Sigmoid colon (tissue), 4 donors: Measurements from ENCODE around the gene LATS2.

ENCODE experiments used
- EP300 ChIP-seq, 4 donors: sonication (generic); formaldehyde crosslinking; IDR thresholded peaks; one replicate each; pipeline ENCODE4 v1.6.1; 2017; ENCODE audit warnings: antibody characterized with exemption in 4 of 4
- POLR2AphosphoS5 ChIP-seq, 4 donors: sonication (generic); formaldehyde crosslinking; IDR thresholded peaks; one replicate each; pipeline ENCODE4 v1.6.1; 2017; ENCODE audit warnings: antibody characterized with exemption in 4 of 4
- TF ChIP-seq, protein P1 (sequence below), 4 experiments: fragments of 450-650 bp in 3 of 4; fragments of 200-600 bp in 1 of 4; IDR thresholded peaks; one replicate each; pipeline ENCODE4 v1.5.1; 2016 to 2019; ENCODE audit warnings: antibody characterized with exemption in 4 of 4, mild to moderate bottlenecking in 3 of 4, moderate library complexity in 2 of 4

DNA sequence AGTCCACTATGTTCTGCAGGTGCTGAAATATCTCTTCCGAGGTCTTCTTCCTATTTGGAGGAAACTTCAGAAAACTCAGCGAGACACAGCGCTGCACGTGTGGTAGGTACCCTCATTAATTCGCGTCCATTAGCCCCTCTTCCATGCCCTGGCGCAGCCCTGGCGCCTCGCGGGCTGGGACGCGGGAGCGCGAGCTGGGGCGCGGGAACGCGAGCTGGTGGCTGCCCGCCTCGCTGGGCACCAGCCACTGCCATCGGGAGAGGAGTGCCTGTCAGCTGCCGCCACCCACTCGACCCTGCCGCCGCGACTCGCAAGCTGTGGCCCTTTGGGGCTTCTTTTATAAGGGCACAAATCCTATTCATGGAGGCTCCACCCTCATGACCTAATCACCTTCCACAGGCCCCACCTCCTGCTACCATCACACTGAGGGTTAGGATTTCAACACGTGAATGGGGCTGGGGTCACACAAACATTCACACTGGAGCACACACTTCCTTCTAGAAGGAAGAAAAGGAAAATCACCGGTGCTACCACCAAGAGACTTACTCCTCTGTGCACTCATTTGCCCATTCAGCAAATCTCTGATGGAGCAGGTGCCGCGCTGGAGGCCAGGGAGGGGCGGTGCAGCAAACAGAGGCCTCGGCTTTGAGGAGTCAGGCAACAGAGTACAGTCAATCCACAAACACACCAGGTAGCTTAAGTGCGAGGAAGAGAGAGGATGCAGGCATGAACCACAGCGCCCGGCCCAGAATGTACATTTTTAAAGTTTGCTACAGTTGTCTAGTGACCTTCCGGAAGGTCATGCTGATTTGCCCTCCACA, 43.0 kb upstream of the LATS2 start:
- TF ChIP-seq, protein P1, sequence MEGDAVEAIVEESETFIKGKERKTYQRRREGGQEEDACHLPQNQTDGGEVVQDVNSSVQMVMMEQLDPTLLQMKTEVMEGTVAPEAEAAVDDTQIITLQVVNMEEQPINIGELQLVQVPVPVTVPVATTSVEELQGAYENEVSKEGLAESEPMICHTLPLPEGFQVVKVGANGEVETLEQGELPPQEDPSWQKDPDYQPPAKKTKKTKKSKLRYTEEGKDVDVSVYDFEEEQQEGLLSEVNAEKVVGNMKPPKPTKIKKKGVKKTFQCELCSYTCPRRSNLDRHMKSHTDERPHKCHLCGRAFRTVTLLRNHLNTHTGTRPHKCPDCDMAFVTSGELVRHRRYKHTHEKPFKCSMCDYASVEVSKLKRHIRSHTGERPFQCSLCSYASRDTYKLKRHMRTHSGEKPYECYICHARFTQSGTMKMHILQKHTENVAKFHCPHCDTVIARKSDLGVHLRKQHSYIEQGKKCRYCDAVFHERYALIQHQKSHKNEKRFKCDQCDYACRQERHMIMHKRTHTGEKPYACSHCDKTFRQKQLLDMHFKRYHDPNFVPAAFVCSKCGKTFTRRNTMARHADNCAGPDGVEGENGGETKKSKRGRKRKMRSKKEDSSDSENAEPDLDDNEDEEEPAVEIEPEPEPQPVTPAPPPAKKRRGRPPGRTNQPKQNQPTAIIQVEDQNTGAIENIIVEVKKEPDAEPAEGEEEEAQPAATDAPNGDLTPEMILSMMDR (IDR thresholded peaks at IDR 0.05): no peak
- TF ChIP-seq EP300 (IDR thresholded peaks at IDR 0.05) (no peak), POLR2AphosphoS5 (IDR thresholded peaks at IDR 0.05) (no peak)
